ENCODE data around the gene MYO18B. TPM values are rescaled to one million over a fixed set of nuclear protein-coding genes. Genes with fewer than 3 reads are reported as not detected.

Gene MYO18B
- total and polyA plus RNA-seq, 2 donors from 2014 or later: 0.19 to 0.41 TPM

DNA sequence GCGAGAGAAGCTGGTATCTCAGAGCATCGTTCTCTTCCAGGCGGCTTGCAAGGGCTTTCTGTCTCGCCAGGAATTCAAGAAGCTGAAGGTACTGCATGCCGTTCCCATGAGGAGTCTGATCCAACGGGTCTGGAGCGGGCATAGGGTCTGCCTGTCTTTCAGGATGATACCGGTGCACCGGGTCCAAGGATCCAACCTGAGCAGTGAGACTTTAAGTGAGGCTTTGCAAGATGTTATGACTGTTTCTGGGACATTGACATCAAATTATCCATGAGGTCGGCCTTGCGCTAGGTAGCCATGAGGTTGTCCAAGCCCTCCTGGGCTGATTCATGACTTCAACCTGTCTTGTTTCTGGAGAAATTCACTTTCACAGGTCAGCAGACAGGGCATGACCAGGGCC, 132.3 kb downstream of the MYO18B start:
- H3K9ac ChIP-seq (ENCODE audit: low read length in 3 of 3): no peak overlapping the region
- H3K4me3 ChIP-seq (ENCODE audit: low read length in 3 of 3): no peak overlapping the region
- intact Hi-C loops (cut with DNase I): no loop called here
- H3K36me3 ChIP-seq (ENCODE audit: control insufficient read depth in 2 of 3, insufficient read depth in 3 of 3, low read length in 3 of 3): no peaks in the 10 kb centered on the region
- TF ChIP-seq, protein P1, sequence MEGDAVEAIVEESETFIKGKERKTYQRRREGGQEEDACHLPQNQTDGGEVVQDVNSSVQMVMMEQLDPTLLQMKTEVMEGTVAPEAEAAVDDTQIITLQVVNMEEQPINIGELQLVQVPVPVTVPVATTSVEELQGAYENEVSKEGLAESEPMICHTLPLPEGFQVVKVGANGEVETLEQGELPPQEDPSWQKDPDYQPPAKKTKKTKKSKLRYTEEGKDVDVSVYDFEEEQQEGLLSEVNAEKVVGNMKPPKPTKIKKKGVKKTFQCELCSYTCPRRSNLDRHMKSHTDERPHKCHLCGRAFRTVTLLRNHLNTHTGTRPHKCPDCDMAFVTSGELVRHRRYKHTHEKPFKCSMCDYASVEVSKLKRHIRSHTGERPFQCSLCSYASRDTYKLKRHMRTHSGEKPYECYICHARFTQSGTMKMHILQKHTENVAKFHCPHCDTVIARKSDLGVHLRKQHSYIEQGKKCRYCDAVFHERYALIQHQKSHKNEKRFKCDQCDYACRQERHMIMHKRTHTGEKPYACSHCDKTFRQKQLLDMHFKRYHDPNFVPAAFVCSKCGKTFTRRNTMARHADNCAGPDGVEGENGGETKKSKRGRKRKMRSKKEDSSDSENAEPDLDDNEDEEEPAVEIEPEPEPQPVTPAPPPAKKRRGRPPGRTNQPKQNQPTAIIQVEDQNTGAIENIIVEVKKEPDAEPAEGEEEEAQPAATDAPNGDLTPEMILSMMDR (IDR thresholded peaks at IDR 0.05; ENCODE audit: borderline replicate concordance, extremely low read depth, insufficient read depth): no peak
- DNase-seq: no peak
- no peaks in the 10 kb centered on the region for H3K27me3 ChIP-seq (ENCODE audit: control insufficient read depth, insufficient read depth, low read length)
- no peak overlapping the region for H3K27ac ChIP-seq (ENCODE audit: low read depth in 2 of 2, low read length in 2 of 2)
- no peaks in the 10 kb centered on the region for H3K4me1 ChIP-seq (ENCODE audit: control insufficient read depth in 2 of 3, insufficient read depth in 2 of 3, low read depth in 1 of 3, low read length in 3 of 3)
- no peaks in the 10 kb centered on the region for H3K9me3 ChIP-seq (ENCODE audit: control insufficient read depth in 2 of 3, insufficient read depth in 1 of 3, low read length in 3 of 3)
- FAIRE-seq: no peak

DNA sequence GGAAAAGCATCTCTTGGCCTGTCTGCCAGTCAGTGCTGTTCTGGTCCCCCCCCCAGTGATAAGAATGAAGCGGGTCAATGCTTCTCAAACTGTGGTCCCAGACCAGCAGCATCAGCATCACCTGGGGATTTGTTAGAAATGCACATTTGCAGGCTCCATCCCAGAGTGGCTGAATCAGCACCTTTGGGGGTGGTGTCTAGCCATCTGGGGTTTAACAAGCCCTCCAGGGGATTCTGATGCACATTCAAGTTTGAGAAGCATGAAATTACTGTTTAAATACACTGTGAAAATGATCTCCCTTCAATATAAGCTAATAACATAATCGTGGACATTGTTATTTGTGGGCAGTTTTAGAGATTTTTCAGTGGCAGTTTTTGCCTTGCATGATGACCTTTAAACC, 133.5 kb downstream of the MYO18B start:
- H3K4me1 ChIP-seq (ENCODE audit: control insufficient read depth in 2 of 3, insufficient read depth in 2 of 3, low read depth in 1 of 3, low read length in 3 of 3): no peaks in the 10 kb centered on the region
- FAIRE-seq: no peak
- H3K4me3 ChIP-seq (ENCODE audit: low read length in 3 of 3): no peak overlapping the region
- intact Hi-C loops (cut with DNase I): no loop called here
- no peaks in the 10 kb centered on the region for H3K27me3 ChIP-seq (ENCODE audit: control insufficient read depth, insufficient read depth, low read length)
- no peaks in the 10 kb centered on the region for H3K36me3 ChIP-seq (ENCODE audit: control insufficient read depth in 2 of 3, insufficient read depth in 3 of 3, low read length in 3 of 3)
- TF ChIP-seq, protein P1 (IDR thresholded peaks at IDR 0.05; ENCODE audit: borderline replicate concordance, extremely low read depth, insufficient read depth): no peak
- H3K9me3 ChIP-seq (ENCODE audit: control insufficient read depth in 2 of 3, insufficient read depth in 1 of 3, low read length in 3 of 3): no peaks in the 10 kb centered on the region
- H3K9ac ChIP-seq (ENCODE audit: low read length in 3 of 3): no peak overlapping the region
- no peak for DNase-seq
- H3K27ac ChIP-seq (ENCODE audit: low read depth in 2 of 2, low read length in 2 of 2): no peak overlapping the region

DNA sequence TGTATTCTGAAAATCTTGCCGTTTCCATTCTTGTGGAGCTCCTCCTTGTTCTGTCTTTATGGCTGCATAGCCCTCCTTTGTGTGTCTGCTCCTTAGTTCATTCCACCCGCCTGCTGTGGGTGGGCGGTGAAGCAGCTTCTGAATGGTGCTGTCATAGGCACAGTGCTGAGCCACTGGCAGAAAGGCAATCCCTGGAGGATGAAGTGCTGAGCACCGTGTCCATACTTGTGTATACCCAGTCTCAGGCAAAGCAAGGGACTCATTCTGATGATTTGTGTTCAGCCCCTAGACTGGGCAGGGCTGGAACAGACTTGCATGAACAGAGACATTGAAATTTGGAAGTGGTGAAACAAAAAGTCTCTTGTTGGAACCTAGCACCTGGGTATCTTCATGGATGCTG, 134.9 kb downstream of the MYO18B start:
- no peak for FAIRE-seq
- H3K9ac ChIP-seq (ENCODE audit: low read length in 3 of 3): no peak overlapping the region

More for the DNA sequence above, 134.9 kb downstream of the MYO18B start:
- Histone ChIP-seq H3K9me3 (ENCODE audit: control insufficient read depth in 2 of 3, insufficient read depth in 1 of 3, low read length in 3 of 3) (no peaks in the 10 kb centered on the region), H3K27me3 (ENCODE audit: control insufficient read depth, insufficient read depth, low read length) (no peaks in the 10 kb centered on the region), H3K4me3 (ENCODE audit: low read length in 3 of 3) (no peak overlapping the region), H3K27ac (ENCODE audit: low read depth in 2 of 2, low read length in 2 of 2) (no peak overlapping the region), H3K36me3 (ENCODE audit: control insufficient read depth in 2 of 3, insufficient read depth in 3 of 3, low read length in 3 of 3) (no peaks in the 10 kb centered on the region), H3K4me1 (ENCODE audit: control insufficient read depth in 2 of 3, insufficient read depth in 2 of 3, low read depth in 1 of 3, low read length in 3 of 3) (no peaks in the 10 kb centered on the region)
- TF ChIP-seq, protein P1 (IDR thresholded peaks at IDR 0.05; ENCODE audit: borderline replicate concordance, extremely low read depth, insufficient read depth): no peak
- no peak for DNase-seq
- intact Hi-C loops (cut with DNase I): no loop called here
